Measurements from ENCODE around the gene RWDD1. TPM values are rescaled to one million over a fixed set of nuclear protein-coding genes. Genes with fewer than 3 reads are reported as not detected.

RWDD1 gene
- total and polyA plus RNA-seq, 2 donors (not counting 1 experiment from before 2014, with no cell fraction given): 22.8 to 60.3 TPM

DNA sequence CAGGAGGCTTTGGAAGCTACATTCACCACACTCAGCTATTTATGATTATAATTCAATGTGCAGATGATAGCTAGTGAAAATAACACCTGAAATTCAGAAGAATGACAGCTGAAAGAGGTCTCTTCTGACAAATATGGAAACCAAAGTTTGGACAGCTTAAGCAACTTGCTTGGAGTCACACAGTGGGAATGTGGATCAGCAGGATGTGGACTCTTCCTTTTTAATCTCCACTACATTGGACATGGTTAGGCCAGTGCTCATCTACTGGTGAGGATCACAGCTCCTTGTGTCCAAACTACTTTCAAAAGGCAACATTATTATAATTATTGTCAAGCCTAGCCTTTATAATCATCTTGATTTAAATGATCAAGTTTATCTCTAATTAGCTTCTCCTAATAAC lies 36.2 kb upstream of the RWDD1 start:
- DNase-seq (ENCODE audit: low read depth in 2 of 2): no peak
- Histone ChIP-seq H2AFZ (ENCODE audit: low read length) (no peak overlapping the region), H4K20me1 (ENCODE audit: control insufficient read depth, extremely low read depth, insufficient read depth, low read length) (no peaks in the 10 kb centered on the region), H3K4me3 (replicated peaks in 1 of 4; ENCODE audit: control extremely low read depth in 1 of 4, insufficient read depth in 1 of 4, low read depth in 3 of 4, low read length in 4 of 4) (no peak overlapping the region), H3K27ac (ENCODE audit: insufficient read depth, low read length) (no peak overlapping the region), H3K9ac (ENCODE audit: insufficient read depth, low read length) (no peak overlapping the region), H3K4me1 (ENCODE audit: control insufficient read depth, extremely low read depth, insufficient read depth, low read length) (no peaks in the 10 kb centered on the region), H3K4me2 (ENCODE audit: extremely low read depth, insufficient read depth, low read length) (no peak overlapping the region), H3K79me2 (ENCODE audit: control insufficient read depth, insufficient read depth, low read length) (no peaks in the 10 kb centered on the region), H3K27me3 (ENCODE audit: control insufficient read depth, insufficient read depth, low read length) (no peaks in the 10 kb centered on the region), H3K9me3 (ENCODE audit: control insufficient read depth, insufficient read depth, low read depth, low read length) (no peaks in the 10 kb centered on the region), H3K36me3 (ENCODE audit: control insufficient read depth, insufficient read depth, low read length) (no peaks in the 10 kb centered on the region)
- TF ChIP-seq EZH2 (IDR thresholded peaks at IDR 0.05; ENCODE audit: low read length, missing control alignments): no peak
- TF ChIP-seq, protein P1, sequence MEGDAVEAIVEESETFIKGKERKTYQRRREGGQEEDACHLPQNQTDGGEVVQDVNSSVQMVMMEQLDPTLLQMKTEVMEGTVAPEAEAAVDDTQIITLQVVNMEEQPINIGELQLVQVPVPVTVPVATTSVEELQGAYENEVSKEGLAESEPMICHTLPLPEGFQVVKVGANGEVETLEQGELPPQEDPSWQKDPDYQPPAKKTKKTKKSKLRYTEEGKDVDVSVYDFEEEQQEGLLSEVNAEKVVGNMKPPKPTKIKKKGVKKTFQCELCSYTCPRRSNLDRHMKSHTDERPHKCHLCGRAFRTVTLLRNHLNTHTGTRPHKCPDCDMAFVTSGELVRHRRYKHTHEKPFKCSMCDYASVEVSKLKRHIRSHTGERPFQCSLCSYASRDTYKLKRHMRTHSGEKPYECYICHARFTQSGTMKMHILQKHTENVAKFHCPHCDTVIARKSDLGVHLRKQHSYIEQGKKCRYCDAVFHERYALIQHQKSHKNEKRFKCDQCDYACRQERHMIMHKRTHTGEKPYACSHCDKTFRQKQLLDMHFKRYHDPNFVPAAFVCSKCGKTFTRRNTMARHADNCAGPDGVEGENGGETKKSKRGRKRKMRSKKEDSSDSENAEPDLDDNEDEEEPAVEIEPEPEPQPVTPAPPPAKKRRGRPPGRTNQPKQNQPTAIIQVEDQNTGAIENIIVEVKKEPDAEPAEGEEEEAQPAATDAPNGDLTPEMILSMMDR (conservative IDR thresholded peaks at IDR 0.05 in 1 of 2, IDR thresholded peaks at IDR 0.05 in 1 of 2; ENCODE audit: low read depth in 1 of 2, low read length in 2 of 2): no peak

DNA sequence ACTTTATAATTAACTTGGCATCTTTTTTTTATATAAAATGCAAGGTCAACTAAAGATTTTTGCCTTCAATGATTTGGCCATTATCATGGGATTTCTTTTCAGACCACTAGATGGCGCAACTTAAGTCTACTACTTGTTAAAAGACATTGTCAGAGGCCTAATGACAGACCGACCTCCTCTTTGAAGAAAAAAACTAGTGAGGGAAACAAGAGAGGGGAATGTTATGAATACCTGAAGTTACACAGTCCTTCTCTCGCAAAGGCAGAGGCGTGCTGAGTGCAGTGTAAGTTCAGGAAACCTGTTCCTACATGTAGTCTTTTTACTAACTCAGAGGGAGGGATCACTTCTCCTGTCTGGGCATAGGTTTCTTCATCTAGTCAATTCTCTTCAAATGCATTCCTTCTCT lies 35.1 kb upstream of the RWDD1 start:
- Histone ChIP-seq H3K4me3 (replicated peaks in 1 of 4; ENCODE audit: control extremely low read depth in 1 of 4, insufficient read depth in 1 of 4, low read depth in 3 of 4, low read length in 4 of 4) (no peak overlapping the region), H3K27ac (ENCODE audit: insufficient read depth, low read length) (no peak overlapping the region), H3K4me2 (ENCODE audit: extremely low read depth, insufficient read depth, low read length) (no peak overlapping the region), H3K4me1 (ENCODE audit: control insufficient read depth, extremely low read depth, insufficient read depth, low read length) (no peaks in the 10 kb centered on the region), H4K20me1 (ENCODE audit: control insufficient read depth, extremely low read depth, insufficient read depth, low read length) (no peaks in the 10 kb centered on the region), H3K36me3 (ENCODE audit: control insufficient read depth, insufficient read depth, low read length) (no peaks in the 10 kb centered on the region), H2AFZ (ENCODE audit: low read length) (peak overlapping the region; percentile 90), H3K27me3 (ENCODE audit: control insufficient read depth, insufficient read depth, low read length) (no peaks in the 10 kb centered on the region), H3K9me3 (ENCODE audit: control insufficient read depth, insufficient read depth, low read depth, low read length) (no peaks in the 10 kb centered on the region), H3K79me2 (ENCODE audit: control insufficient read depth, insufficient read depth, low read length) (no peaks in the 10 kb centered on the region), H3K9ac (ENCODE audit: insufficient read depth, low read length) (no peak overlapping the region)
- DNase-seq (ENCODE audit: low read depth in 2 of 2): peak; percentile 63 to 78
- TF ChIP-seq, protein P1 (conservative IDR thresholded peaks at IDR 0.05 in 1 of 2, IDR thresholded peaks at IDR 0.05 in 1 of 2; ENCODE audit: low read depth in 1 of 2, low read length in 2 of 2): peak; percentile 50 to 66
- no peak for TF ChIP-seq EZH2 (IDR thresholded peaks at IDR 0.05; ENCODE audit: low read length, missing control alignments)

DNA sequence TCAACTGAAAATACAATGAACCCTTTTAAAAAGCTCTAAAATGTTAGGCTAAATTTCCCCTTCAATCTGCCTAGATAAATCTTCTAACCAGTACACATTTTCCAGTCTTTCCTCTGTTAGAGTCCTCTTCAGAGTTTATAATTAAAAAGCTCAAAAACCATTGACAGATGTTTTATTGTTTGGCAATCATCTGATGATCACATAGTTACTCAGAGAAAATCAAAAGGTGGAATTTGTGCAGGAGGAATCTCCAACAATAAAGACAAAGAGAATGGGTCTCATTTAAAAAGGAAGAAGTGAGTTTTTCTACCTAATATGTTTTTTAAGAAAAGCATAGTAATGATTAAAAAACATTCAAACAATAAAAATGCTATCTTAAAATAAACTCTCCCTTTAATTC lies 28.9 kb upstream of the RWDD1 start:
- Histone ChIP-seq H3K4me1 (ENCODE audit: control insufficient read depth, extremely low read depth, insufficient read depth, low read length) (no peaks in the 10 kb centered on the region), H3K9ac (ENCODE audit: insufficient read depth, low read length) (no peak overlapping the region), H3K36me3 (ENCODE audit: control insufficient read depth, insufficient read depth, low read length) (no peaks in the 10 kb centered on the region), H2AFZ (ENCODE audit: low read length) (no peak overlapping the region), H3K4me3 (replicated peaks in 1 of 4; ENCODE audit: control extremely low read depth in 1 of 4, insufficient read depth in 1 of 4, low read depth in 3 of 4, low read length in 4 of 4) (no peak overlapping the region), H3K27me3 (ENCODE audit: control insufficient read depth, insufficient read depth, low read length) (no peaks in the 10 kb centered on the region), H3K4me2 (ENCODE audit: extremely low read depth, insufficient read depth, low read length) (no peak overlapping the region), H3K27ac (ENCODE audit: insufficient read depth, low read length) (no peak overlapping the region), H3K79me2 (ENCODE audit: control insufficient read depth, insufficient read depth, low read length) (no peaks in the 10 kb centered on the region), H3K9me3 (ENCODE audit: control insufficient read depth, insufficient read depth, low read depth, low read length) (no peaks in the 10 kb centered on the region), H4K20me1 (ENCODE audit: control insufficient read depth, extremely low read depth, insufficient read depth, low read length) (no peaks in the 10 kb centered on the region)
- DNase-seq (ENCODE audit: low read depth in 2 of 2): no peak
- TF ChIP-seq, protein P1 (conservative IDR thresholded peaks at IDR 0.05 in 1 of 2, IDR thresholded peaks at IDR 0.05 in 1 of 2; ENCODE audit: low read depth in 1 of 2, low read length in 2 of 2): no peak
- TF ChIP-seq EZH2 (IDR thresholded peaks at IDR 0.05; ENCODE audit: low read length, missing control alignments): no peak
